Fibroblast of mammary gland (primary cell): ENCODE data around the gene SMAP1.
"Not testable (repeated sequence)": the region's sequence is repeated elsewhere in the genome, so short reads cannot be mapped to it uniquely, and the experiment has no call there.

Experiments used
- DNase-seq: peaks from one replicate; pipeline ENCODE4 v3.0.0-alpha.2; 2010; ENCODE audit warnings: low read depth
- H3K4me3 ChIP-seq: 2 replicates; pipeline ENCODE4 v1.5.1; 2011; ENCODE audit warnings: low read depth, mild to moderate bottlenecking, low read length, moderate library complexity; ENCODE audit not compliant: control insufficient read depth
- TF ChIP-seq, protein P1 (sequence below): conservative IDR thresholded peaks from 2 replicates; pipeline ENCODE4 v1.5.1; 2011; ENCODE audit warnings: low read depth, low read length, inconsistent platforms; ENCODE audit not compliant: control insufficient read depth, insufficient read depth

Gene SMAP1

GRCh38 chr6:70753870-70754380 lies 86.2 kb downstream of the SMAP1 start:
- DNase-seq: no peak

GRCh38 chr6:70758883-70759282 lies 91.2 kb downstream of the SMAP1 start:
- H3K4me3 ChIP-seq: no peak overlapping the region
- DNase-seq: no peak
- TF ChIP-seq, protein P1, sequence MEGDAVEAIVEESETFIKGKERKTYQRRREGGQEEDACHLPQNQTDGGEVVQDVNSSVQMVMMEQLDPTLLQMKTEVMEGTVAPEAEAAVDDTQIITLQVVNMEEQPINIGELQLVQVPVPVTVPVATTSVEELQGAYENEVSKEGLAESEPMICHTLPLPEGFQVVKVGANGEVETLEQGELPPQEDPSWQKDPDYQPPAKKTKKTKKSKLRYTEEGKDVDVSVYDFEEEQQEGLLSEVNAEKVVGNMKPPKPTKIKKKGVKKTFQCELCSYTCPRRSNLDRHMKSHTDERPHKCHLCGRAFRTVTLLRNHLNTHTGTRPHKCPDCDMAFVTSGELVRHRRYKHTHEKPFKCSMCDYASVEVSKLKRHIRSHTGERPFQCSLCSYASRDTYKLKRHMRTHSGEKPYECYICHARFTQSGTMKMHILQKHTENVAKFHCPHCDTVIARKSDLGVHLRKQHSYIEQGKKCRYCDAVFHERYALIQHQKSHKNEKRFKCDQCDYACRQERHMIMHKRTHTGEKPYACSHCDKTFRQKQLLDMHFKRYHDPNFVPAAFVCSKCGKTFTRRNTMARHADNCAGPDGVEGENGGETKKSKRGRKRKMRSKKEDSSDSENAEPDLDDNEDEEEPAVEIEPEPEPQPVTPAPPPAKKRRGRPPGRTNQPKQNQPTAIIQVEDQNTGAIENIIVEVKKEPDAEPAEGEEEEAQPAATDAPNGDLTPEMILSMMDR: no peak

More at GRCh38 chr6:70753870-70754380, 86.2 kb downstream of the SMAP1 start:
- H3K4me3 ChIP-seq: no peak overlapping the region
- TF ChIP-seq, protein P1: no peak

GRCh38 chr6:70763754-70764510 lies 96.2 kb downstream of the SMAP1 start:
- TF ChIP-seq, protein P1: no peak

DNA sequence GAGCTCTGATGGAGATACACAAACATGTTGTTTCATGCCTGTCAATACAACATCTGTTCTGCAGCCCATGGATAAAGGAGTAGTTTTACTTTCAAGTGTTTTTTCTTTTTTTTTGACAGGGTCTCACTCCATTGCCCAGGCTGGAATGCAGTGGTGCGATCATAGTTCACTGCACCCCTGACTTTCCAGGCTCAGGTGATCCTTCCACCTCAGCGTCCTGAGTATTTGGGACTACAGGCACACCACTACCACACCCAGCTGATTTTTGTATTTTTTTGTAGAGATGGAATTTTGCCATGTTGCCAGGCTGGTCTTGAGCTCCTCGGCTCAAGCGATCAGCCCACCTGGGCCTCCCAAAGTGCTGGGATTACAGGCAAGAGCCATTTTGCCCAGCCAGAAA lies 97.0 kb downstream of the SMAP1 start:
- DNase-seq: no peak
- H3K4me3 ChIP-seq: no peak overlapping the region
- TF ChIP-seq, protein P1: no peak

More at GRCh38 chr6:70763754-70764510, 96.2 kb downstream of the SMAP1 start:
- peak; percentile 5 for DNase-seq
- no peak overlapping the region for H3K4me3 ChIP-seq

- DNase-seq, H3K4me3 ChIP-seq: not testable (repeated sequence)
Observed at GRCh38 chr6:70771351-70771750, 103.7 kb downstream of the SMAP1 start.

DNA sequence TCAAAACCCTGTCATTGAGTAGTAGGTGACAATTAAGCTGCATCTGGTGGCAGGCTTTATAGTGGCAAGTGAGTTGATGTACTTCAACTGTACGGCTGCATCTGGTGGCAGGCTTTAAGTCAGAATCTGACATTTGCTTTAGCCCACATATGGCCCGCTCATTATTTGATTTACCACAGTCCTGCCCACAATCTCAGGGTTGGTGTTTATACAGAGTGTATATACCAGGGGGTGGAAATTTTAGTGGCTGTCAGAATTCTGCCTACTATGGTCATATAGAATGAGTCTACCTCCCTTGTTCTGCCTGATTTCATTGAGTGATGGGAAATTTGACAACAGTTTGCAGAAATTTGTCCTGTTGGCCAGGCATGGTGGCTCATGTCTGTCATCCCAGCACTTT lies 112.3 kb downstream of the SMAP1 start:
- H3K4me3 ChIP-seq: no peak overlapping the region
- no peak for DNase-seq
- TF ChIP-seq, protein P1: no peak

DNA sequence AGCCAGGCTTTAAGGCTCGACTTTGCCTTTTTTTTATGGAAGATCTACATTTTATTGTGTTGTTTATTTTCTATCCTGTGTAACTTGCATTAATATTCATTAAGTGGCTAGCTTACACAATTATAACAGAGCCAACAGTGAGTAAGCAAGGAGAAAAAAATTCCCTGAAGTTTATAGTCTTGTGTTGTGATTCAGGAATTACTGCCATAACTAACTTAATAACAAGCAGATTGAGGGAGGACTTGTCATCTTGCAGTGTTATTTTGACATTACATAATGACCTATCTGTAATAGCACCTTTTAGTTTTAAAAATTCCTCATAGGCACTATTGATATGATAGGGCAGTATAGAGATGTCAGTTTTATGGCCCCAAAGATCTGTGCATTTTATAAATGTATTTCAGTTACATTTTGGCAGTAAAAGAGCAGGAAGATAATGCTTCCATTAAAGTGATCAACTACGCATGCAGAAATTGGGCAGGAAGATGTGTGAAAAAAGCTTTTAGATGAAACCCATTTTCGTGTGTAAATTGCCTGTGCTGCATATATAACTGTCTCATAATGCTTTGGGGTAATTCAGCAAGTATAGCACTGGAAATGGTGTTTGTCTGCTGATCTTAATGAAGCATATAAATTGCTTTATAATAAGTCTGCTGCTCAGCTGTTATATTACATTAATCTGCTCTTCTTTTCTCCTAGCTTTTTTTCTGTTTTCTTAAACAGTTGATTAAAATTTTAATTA lies 123.0 kb downstream of the SMAP1 start:
- no peak overlapping the region for H3K4me3 ChIP-seq
- TF ChIP-seq, protein P1: no peak
- DNase-seq: peak; percentile 12
